ENCODE results near the gene BPIFA1.

- no peak for TF ChIP-seq CTCF (IDR thresholded peaks at IDR 0.05)
- TF ChIP-seq ZFX (IDR thresholded peaks at IDR 0.05; ENCODE audit: borderline replicate concordance), result no peak
Measured at GRCh38 chr20:33284284-33284683, 48.5 kb downstream of the BPIFA1 start.
